Fibroblast of lung (primary cell): Measurements from ENCODE around the gene PRKAA1. TPM values are rescaled to one million over a fixed set of nuclear protein-coding genes. Genes with fewer than 3 reads are reported as not detected.

ENCODE experiments used
- DNase-seq, 2 donors: peaks; one replicate each; pipeline versions ENCODE4 v3.0.0 to v3.0.0-alpha.2; 2010; ENCODE audit warnings: low read depth in 2 of 2
- H2AFZ ChIP-seq: 2 replicates; pipeline ENCODE4 v1.5.1; 2012; ENCODE audit warnings: low read length, control low read depth, inconsistent platforms
- H3K27ac ChIP-seq: 2 replicates; pipeline ENCODE4 v1.5.1; 2011; ENCODE audit warnings: low read length, control low read depth; ENCODE audit not compliant: insufficient read depth
- H3K27me3 ChIP-seq: 2 replicates; pipeline ENCODE4 v1.5.1; 2011; ENCODE audit warnings: mild to moderate bottlenecking, low read length; ENCODE audit not compliant: control insufficient read depth, insufficient read depth
- H3K36me3 ChIP-seq: 2 replicates; pipeline ENCODE4 v1.5.1; 2011; ENCODE audit warnings: low read length; ENCODE audit not compliant: control insufficient read depth, insufficient read depth
- H3K4me1 ChIP-seq: 2 replicates; pipeline ENCODE4 v1.5.1; 2011; ENCODE audit warnings: low read length; ENCODE audit not compliant: control insufficient read depth, insufficient read depth; ENCODE audit errors: extremely low read depth
- H3K4me2 ChIP-seq: 2 replicates; pipeline ENCODE4 v1.5.1; 2011; ENCODE audit warnings: low read length, control low read depth; ENCODE audit not compliant: insufficient read depth; ENCODE audit errors: extremely low read depth
- H3K4me3 ChIP-seq, 4 experiments: fragments of 200-600 bp in 1 of 4; sonication (generic) in 1 of 4; replicated peaks in 1 of 4; 2 replicates each; pipeline ENCODE4 v1.5.1; 2011 to 2016; ENCODE audit warnings: low read length in 4 of 4, low read depth in 3 of 4, mild to moderate bottlenecking in 3 of 4, control low read depth in 2 of 4, inconsistent platforms in 1 of 4, mixed read lengths in 1 of 4; ENCODE audit not compliant: insufficient read depth in 1 of 4; ENCODE audit errors: control extremely low read depth in 1 of 4
- H3K79me2 ChIP-seq: 2 replicates; pipeline ENCODE4 v1.5.1; 2012; ENCODE audit warnings: mild to moderate bottlenecking, low read length, inconsistent platforms; ENCODE audit not compliant: control insufficient read depth, insufficient read depth
- H3K9ac ChIP-seq: 2 replicates; pipeline ENCODE4 v1.5.1; 2011; ENCODE audit warnings: mild to moderate bottlenecking, low read length, control low read depth; ENCODE audit not compliant: insufficient read depth
- H3K9me3 ChIP-seq: 2 replicates; pipeline ENCODE4 v1.5.1; 2012; ENCODE audit warnings: low read depth, low read length; ENCODE audit not compliant: control insufficient read depth, insufficient read depth
- H4K20me1 ChIP-seq: 2 replicates; pipeline ENCODE4 v1.5.1; 2011; ENCODE audit warnings: low read length; ENCODE audit not compliant: control insufficient read depth, insufficient read depth; ENCODE audit errors: extremely low read depth
- EZH2 ChIP-seq: IDR thresholded peaks from 2 replicates; pipeline ENCODE4 v1.5.1; 2012; ENCODE audit warnings: low read length, control low read depth, mild to moderate bottlenecking; ENCODE audit errors: missing control alignments
- polyA plus RNA-seq, 2 donors: library from polyadenylated mRNA; depleted of rRNA in 1 of 2; stranded (reverse) in 1 of 2; unstranded in 1 of 2; fragments of >200 nt; gene quantifications; 2 replicates each; pipeline ENCODE4 v1.2.1, GENCODE V29; 2011 to 2012; ENCODE audit warnings: missing spikeins in 1 of 2
- total RNA-seq: library from RNA; depleted of rRNA; stranded (reverse); fragments of >200 nt; gene quantifications from 2 replicates; pipeline ENCODE4 v1.2.1, GENCODE V29; 2014
- TF ChIP-seq, protein P1 (sequence below), 2 donors: IDR thresholded peaks in 1 of 2; conservative IDR thresholded peaks in 1 of 2; 1 replicate in 1 of 2; 2 replicates in 1 of 2; pipeline ENCODE4 v1.5.1; 2011 to 2012; ENCODE audit warnings: low read length in 2 of 2, control low read depth in 1 of 2, inconsistent platforms in 1 of 2, low read depth in 1 of 2, mild to moderate bottlenecking in 1 of 2

The PRKAA1 gene
- total and polyA plus RNA-seq, 2 donors (not counting 1 experiment from before 2014, with no cell fraction given) = 106 to 107 TPM

DNA sequence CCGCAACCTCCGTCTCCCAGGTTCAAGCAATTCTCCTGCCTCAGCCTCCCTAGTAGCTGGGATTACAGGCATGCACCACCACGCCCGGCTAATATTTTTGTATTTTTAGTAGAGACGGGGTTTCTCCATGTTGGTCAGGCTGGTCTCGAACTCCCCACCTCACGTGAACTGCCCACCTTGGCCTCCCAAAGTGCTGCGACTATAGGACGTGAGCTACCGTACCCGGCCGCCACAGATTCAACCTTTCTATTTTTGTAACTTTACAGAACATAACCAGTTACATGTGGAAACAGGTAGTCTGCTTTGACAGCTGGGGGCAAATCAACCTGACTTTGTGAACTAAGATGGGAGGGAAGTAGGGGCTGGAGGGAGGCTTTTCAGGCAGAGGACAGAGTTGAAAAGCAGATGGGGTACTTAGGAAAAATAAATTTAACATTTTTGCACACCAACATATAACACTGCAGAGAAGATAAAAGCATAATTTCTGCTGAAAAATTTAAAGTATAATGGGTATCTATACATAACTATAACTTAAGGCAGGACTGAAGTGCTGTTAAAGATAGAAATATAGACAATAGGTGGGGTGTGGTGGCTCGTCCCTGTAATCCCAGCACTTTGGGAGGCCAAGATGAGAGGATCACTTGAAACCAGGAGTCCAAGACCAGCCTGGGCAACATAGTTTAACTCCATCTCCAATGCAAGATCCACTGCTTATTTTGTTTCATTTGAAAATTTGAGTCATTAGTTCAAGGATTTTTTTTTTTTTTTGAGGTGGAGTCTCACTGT lies 31.8 kb upstream of the PRKAA1 start:
- Histone ChIP-seq H3K27me3 (no peaks in the 10 kb centered on the region), H3K27ac (no peak overlapping the region), H3K36me3 (peaks cover 25% of the 10 kb centered on the region), H3K9me3 (no peaks in the 10 kb centered on the region), H3K79me2 (peaks cover 52% of the 10 kb centered on the region), H3K4me1 (peaks cover 6% of the 10 kb centered on the region), H3K9ac (no peak overlapping the region), H3K4me2 (no peak overlapping the region), H4K20me1 (peaks cover 4% of the 10 kb centered on the region), H2AFZ (no peak overlapping the region), H3K4me3 (no peak overlapping the region)
- no peak for DNase-seq
- TF ChIP-seq, protein P1, sequence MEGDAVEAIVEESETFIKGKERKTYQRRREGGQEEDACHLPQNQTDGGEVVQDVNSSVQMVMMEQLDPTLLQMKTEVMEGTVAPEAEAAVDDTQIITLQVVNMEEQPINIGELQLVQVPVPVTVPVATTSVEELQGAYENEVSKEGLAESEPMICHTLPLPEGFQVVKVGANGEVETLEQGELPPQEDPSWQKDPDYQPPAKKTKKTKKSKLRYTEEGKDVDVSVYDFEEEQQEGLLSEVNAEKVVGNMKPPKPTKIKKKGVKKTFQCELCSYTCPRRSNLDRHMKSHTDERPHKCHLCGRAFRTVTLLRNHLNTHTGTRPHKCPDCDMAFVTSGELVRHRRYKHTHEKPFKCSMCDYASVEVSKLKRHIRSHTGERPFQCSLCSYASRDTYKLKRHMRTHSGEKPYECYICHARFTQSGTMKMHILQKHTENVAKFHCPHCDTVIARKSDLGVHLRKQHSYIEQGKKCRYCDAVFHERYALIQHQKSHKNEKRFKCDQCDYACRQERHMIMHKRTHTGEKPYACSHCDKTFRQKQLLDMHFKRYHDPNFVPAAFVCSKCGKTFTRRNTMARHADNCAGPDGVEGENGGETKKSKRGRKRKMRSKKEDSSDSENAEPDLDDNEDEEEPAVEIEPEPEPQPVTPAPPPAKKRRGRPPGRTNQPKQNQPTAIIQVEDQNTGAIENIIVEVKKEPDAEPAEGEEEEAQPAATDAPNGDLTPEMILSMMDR (conservative IDR thresholded peaks at IDR 0.05 in 1 of 2, IDR thresholded peaks at IDR 0.05 in 1 of 2; ENCODE audit: low read depth in 1 of 2, low read length in 2 of 2) = no peak
- TF ChIP-seq EZH2 = no peak

DNA sequence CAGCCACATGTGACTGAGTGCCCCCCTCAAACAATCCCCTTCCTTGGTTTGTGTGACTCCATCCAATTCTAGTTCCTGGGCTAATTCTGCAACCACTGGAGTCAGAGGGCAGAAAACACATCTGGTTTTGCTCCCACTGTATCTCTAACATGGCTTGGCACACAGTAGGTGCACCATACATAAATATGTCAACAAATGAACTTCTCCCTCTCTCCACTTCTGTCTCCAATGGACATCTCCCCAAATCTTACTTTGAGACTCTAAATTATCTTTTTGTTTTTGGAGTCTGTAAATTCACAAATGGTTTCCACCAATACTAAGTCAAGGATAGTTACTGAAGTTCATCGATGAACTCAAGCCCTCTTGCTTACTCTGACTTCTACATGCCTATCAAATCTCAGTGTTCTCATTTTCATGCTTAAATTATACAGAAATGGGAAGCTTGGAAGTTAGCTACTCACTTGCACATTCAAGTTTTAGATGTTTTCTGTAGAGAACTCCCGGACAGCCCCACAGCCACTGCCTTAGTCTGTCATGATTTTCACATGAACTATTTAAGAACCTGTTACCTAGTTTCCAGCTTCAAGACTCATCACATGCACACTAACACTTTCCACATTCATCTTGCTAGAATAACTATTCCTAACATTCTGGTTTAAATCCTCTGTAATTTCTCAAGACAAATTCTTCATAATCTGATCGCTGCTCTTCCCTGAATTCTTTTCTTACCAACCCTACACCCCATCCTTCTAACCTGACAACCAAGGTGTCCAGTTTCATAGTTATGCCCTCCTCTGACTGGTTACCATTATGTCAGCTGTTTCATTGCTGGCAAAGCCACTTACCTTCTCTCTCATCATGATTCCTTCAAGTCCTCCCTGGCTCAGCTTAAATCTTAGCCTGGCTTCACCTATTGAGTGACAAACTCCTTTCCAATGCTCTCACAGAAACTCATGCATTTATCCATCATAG lies 30.8 kb upstream of the PRKAA1 start:
- no peak overlapping the region for H3K4me3 ChIP-seq
- no peak overlapping the region for H2AFZ ChIP-seq
- H3K27ac ChIP-seq = no peak overlapping the region
- no peak for DNase-seq
- H3K4me1 ChIP-seq = peaks cover 6% of the 10 kb centered on the region
- no peaks in the 10 kb centered on the region for H3K9me3 ChIP-seq
- H3K79me2 ChIP-seq = peaks cover 42% of the 10 kb centered on the region
- TF ChIP-seq, protein P1 (conservative IDR thresholded peaks at IDR 0.05 in 1 of 2, IDR thresholded peaks at IDR 0.05 in 1 of 2; ENCODE audit: low read depth in 1 of 2, low read length in 2 of 2) = no peak
- no peak for TF ChIP-seq EZH2
- no peak overlapping the region for H3K9ac ChIP-seq
- H4K20me1 ChIP-seq = peaks cover 4% of the 10 kb centered on the region
- peaks cover 24% of the 10 kb centered on the region for H3K36me3 ChIP-seq
- no peaks in the 10 kb centered on the region for H3K27me3 ChIP-seq
- H3K4me2 ChIP-seq = no peak overlapping the region

DNA sequence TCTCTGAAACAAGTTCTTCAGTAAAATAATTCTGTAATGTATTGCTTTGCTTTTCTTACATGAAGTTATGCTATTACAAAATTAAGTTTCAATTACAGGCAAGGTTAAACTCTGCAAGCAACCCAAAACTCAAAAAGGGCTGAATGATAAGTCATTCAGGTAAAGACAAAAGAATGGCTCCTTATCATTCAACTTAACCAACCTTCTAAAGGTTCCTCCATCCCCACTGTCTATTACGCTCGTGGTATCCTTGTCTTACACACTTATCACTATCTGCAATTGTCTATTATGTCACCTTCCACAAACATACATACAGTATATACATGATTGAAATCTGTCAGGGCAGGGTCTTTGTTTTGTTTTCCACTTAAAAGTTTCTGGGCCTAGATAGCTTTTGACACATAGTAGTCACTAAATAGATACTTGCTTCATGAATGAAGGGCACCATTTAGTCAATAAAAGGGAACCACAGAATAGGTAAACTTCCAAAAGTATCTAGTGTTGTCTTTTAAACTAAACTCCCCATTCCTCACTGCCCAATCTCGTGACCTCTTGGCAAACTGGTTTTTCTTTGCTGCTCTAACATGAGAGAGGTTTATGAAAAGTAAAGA lies 30.0 kb upstream of the PRKAA1 start:
- Histone ChIP-seq H3K79me2 (peaks cover 34% of the 10 kb centered on the region), H3K9me3 (no peaks in the 10 kb centered on the region), H3K9ac (no peak overlapping the region), H3K27me3 (no peaks in the 10 kb centered on the region), H3K4me3 (no peak overlapping the region), H3K27ac (no peak overlapping the region), H2AFZ (no peak overlapping the region), H3K4me2 (no peak overlapping the region), H3K36me3 (peaks cover 17% of the 10 kb centered on the region), H3K4me1 (peaks cover 4% of the 10 kb centered on the region), H4K20me1 (peaks cover 2% of the 10 kb centered on the region)
- TF ChIP-seq, protein P1 (conservative IDR thresholded peaks at IDR 0.05 in 1 of 2, IDR thresholded peaks at IDR 0.05 in 1 of 2; ENCODE audit: low read depth in 1 of 2, low read length in 2 of 2) = no peak
- no peak for TF ChIP-seq EZH2
- DNase-seq = no peak
